ENCODE data around the gene SH3RF3. TPM values are rescaled to one million over a fixed set of nuclear protein-coding genes. Genes with fewer than 3 reads are reported as not detected.

The SH3RF3 gene
- total RNA-seq, 1 experiment from 2014 or later: 1.0 TPM

GRCh38 chr2:109476641-109477441 lies 347.8 kb downstream of the SH3RF3 start:
- POLR2A ChIA-PET: no interaction called here
- Mint-ChIP-seq H3K27me3 (ENCODE audit: low read depth) (no peaks in the 10 kb centered on the region), H3K36me3 (no peaks in the 10 kb centered on the region), H3K27ac (no peak overlapping the region), H3K4me1 (peaks cover 4% of the 10 kb centered on the region; the same call in 1 of the 2 replicates), H3K9me3 (no peaks in the 10 kb centered on the region), H3K4me3 (no peak overlapping the region)
- DNase-seq (ENCODE audit: low spot score) (no peak), ATAC-seq (no peak)
- CTCF ChIA-PET: no interaction called here
- TF ChIP-seq FOXP4 (CRISPR knock-in tag; IDR thresholded peaks at IDR 0.05): no peak
- TF ChIP-seq ZNF219 (CRISPR knock-in tag; IDR thresholded peaks at IDR 0.05; ENCODE audit: borderline replicate concordance): no peak
- TF ChIP-seq IRF2 (CRISPR knock-in tag; IDR thresholded peaks at IDR 0.05; ENCODE audit: borderline replicate concordance, low read depth): no peak
- TF ChIP-seq KAT7 (CRISPR knock-in tag; IDR thresholded peaks at IDR 0.05; ENCODE audit: borderline replicate concordance): no peak
- TF ChIP-seq, protein P1, sequence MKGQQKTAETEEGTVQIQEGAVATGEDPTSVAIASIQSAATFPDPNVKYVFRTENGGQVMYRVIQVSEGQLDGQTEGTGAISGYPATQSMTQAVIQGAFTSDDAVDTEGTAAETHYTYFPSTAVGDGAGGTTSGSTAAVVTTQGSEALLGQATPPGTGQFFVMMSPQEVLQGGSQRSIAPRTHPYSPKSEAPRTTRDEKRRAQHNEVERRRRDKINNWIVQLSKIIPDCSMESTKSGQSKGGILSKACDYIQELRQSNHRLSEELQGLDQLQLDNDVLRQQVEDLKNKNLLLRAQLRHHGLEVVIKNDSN (CRISPR knock-in tag; IDR thresholded peaks at IDR 0.05): no peak
- TF ChIP-seq, protein P2, sequence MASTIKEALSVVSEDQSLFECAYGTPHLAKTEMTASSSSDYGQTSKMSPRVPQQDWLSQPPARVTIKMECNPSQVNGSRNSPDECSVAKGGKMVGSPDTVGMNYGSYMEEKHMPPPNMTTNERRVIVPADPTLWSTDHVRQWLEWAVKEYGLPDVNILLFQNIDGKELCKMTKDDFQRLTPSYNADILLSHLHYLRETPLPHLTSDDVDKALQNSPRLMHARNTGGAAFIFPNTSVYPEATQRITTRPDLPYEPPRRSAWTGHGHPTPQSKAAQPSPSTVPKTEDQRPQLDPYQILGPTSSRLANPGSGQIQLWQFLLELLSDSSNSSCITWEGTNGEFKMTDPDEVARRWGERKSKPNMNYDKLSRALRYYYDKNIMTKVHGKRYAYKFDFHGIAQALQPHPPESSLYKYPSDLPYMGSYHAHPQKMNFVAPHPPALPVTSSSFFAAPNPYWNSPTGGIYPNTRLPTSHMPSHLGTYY (CRISPR knock-in tag; IDR thresholded peaks at IDR 0.05): no peak
- no peak for TF ChIP-seq ZMAT4 (CRISPR knock-in tag; IDR thresholded peaks at IDR 0.05)
- no peak for TF ChIP-seq ZBTB21 (CRISPR knock-in tag; IDR thresholded peaks at IDR 0.05; ENCODE audit: borderline replicate concordance)
- TF ChIP-seq NR1H2 (CRISPR knock-in tag; IDR thresholded peaks at IDR 0.05): no peak
- no peak for TF ChIP-seq ETV6 (CRISPR knock-in tag; IDR thresholded peaks at IDR 0.05)
- TF ChIP-seq ZNF232 (CRISPR knock-in tag; IDR thresholded peaks at IDR 0.05): no peak
- TF ChIP-seq, protein P3, sequence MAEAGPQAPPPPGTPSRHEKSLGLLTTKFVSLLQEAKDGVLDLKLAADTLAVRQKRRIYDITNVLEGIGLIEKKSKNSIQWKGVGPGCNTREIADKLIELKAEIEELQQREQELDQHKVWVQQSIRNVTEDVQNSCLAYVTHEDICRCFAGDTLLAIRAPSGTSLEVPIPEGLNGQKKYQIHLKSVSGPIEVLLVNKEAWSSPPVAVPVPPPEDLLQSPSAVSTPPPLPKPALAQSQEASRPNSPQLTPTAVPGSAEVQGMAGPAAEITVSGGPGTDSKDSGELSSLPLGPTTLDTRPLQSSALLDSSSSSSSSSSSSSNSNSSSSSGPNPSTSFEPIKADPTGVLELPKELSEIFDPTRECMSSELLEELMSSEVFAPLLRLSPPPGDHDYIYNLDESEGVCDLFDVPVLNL (CRISPR knock-in tag; IDR thresholded peaks at IDR 0.05; ENCODE audit: borderline replicate concordance, low read depth): no peak
- no peak for TF ChIP-seq SP1 (CRISPR knock-in tag; conservative IDR thresholded peaks at IDR 0.05)

DNA sequence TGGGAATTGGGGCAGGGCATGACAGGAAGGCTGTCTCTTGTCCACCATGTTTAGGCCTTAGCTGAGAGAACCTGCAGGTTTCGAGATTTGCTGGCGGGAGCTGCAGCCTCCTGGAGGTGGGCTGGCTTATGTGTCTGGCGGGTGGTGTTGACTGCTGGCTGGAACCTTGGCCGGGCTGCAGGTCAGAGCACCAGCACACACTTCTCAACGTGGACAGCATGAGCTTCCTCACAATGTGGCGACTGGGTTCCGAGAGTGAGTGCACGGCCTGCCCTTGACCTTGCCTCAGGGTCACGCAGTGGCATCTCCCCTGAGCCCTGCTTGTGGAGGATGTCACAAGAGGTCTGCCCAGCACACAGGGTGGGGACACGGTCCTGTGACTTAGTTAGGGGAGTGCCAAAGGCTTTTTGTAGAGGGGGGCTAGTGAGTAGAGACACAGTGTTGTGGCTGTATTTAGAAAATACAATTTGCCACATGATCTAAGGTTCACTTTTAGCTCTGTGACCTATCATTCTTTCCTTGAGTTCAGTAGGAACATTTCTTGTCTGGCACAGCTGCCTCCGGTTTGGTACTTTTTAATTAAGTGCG lies 350.0 kb downstream of the SH3RF3 start:
- Mint-ChIP-seq H3K9me3 (no peaks in the 10 kb centered on the region), H3K36me3 (no peaks in the 10 kb centered on the region), H3K4me1 (no peaks in the 10 kb centered on the region), H3K4me3 (no peak overlapping the region), H3K27me3 (ENCODE audit: low read depth) (no peaks in the 10 kb centered on the region), H3K27ac (no peak overlapping the region)
- ATAC-seq: no peak
- DNase-seq (ENCODE audit: low spot score): no peak
- ChIA-PET CTCF (no interaction called here), POLR2A (no interaction called here)
- TF ChIP-seq, protein P4, sequence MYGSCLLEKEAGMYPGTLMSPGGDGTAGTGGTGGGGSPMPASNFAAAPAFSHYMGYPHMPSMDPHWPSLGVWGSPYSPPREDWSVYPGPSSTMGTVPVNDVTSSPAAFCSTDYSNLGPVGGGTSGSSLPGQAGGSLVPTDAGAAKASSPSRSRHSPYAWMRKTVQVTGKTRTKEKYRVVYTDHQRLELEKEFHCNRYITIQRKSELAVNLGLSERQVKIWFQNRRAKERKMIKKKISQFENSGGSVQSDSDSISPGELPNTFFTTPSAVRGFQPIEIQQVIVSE (CRISPR knock-in tag; IDR thresholded peaks at IDR 0.05; ENCODE audit: borderline replicate concordance): no peak
- TF ChIP-seq IRF2 (CRISPR knock-in tag; IDR thresholded peaks at IDR 0.05; ENCODE audit: borderline replicate concordance, low read depth) (no peak), CREB1 (CRISPR knock-in tag; IDR thresholded peaks at IDR 0.05) (no peak), TCF7 (CRISPR knock-in tag; IDR thresholded peaks at IDR 0.05; ENCODE audit: low read depth) (no peak), HMGA2 (CRISPR knock-in tag; IDR thresholded peaks at IDR 0.05) (no peak), TP53 (CRISPR knock-in tag; IDR thresholded peaks at IDR 0.05) (no peak), ATF1 (CRISPR knock-in tag; IDR thresholded peaks at IDR 0.05) (no peak), ZNF263 (CRISPR knock-in tag; IDR thresholded peaks at IDR 0.05; ENCODE audit: low read depth) (no peak)
- TF ChIP-seq, protein P5, sequence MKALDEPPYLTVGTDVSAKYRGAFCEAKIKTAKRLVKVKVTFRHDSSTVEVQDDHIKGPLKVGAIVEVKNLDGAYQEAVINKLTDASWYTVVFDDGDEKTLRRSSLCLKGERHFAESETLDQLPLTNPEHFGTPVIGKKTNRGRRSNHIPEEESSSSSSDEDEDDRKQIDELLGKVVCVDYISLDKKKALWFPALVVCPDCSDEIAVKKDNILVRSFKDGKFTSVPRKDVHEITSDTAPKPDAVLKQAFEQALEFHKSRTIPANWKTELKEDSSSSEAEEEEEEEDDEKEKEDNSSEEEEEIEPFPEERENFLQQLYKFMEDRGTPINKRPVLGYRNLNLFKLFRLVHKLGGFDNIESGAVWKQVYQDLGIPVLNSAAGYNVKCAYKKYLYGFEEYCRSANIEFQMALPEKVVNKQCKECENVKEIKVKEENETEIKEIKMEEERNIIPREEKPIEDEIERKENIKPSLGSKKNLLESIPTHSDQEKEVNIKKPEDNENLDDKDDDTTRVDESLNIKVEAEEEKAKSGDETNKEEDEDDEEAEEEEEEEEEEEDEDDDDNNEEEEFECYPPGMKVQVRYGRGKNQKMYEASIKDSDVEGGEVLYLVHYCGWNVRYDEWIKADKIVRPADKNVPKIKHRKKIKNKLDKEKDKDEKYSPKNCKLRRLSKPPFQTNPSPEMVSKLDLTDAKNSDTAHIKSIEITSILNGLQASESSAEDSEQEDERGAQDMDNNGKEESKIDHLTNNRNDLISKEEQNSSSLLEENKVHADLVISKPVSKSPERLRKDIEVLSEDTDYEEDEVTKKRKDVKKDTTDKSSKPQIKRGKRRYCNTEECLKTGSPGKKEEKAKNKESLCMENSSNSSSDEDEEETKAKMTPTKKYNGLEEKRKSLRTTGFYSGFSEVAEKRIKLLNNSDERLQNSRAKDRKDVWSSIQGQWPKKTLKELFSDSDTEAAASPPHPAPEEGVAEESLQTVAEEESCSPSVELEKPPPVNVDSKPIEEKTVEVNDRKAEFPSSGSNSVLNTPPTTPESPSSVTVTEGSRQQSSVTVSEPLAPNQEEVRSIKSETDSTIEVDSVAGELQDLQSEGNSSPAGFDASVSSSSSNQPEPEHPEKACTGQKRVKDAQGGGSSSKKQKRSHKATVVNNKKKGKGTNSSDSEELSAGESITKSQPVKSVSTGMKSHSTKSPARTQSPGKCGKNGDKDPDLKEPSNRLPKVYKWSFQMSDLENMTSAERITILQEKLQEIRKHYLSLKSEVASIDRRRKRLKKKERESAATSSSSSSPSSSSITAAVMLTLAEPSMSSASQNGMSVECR (CRISPR knock-in tag; IDR thresholded peaks at IDR 0.05; ENCODE audit: borderline replicate concordance): no peak
- TF ChIP-seq, protein P6, sequence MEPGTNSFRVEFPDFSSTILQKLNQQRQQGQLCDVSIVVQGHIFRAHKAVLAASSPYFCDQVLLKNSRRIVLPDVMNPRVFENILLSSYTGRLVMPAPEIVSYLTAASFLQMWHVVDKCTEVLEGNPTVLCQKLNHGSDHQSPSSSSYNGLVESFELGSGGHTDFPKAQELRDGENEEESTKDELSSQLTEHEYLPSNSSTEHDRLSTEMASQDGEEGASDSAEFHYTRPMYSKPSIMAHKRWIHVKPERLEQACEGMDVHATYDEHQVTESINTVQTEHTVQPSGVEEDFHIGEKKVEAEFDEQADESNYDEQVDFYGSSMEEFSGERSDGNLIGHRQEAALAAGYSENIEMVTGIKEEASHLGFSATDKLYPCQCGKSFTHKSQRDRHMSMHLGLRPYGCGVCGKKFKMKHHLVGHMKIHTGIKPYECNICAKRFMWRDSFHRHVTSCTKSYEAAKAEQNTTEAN (CRISPR knock-in tag; IDR thresholded peaks at IDR 0.05): no peak

All from WTC11 (cell line).